Testis (tissue), 3 donors: Measurements from ENCODE around the gene SLC26A9. TPM values are rescaled to one million over a fixed set of nuclear protein-coding genes. Genes with fewer than 3 reads are reported as not detected.

Experiments
- DNase-seq: peaks from one replicate; pipeline ENCODE4 v3.0.0-alpha.2; 2019
- H3K27ac ChIP-seq, 2 donors: fragments of 200-600 bp; sonication (generic); one replicate each; pipeline ENCODE4 v1.5.1; 2019
- H3K27me3 ChIP-seq: fragments of 200-600 bp; sonication (generic); one replicate; pipeline ENCODE4 v1.5.1; 2019
- H3K36me3 ChIP-seq: fragments of 200-600 bp; sonication (generic); one replicate; pipeline ENCODE4 v1.5.1; 2017; ENCODE audit warnings: low read depth; ENCODE audit errors: missing control alignments
- H3K4me1 ChIP-seq: fragments of 200-600 bp; sonication (generic); one replicate; pipeline ENCODE4 v1.5.1; 2019
- H3K4me3 ChIP-seq, 2 donors: fragments of 200-600 bp; sonication (generic); one replicate each; pipeline ENCODE4 v1.5.1; 2017 to 2019
- H3K9me3 ChIP-seq: fragments of 200-600 bp; sonication (generic); one replicate; pipeline ENCODE4 v1.5.1; 2017
- CTCF ChIP-seq, 3 experiments: fragments of 450-650 bp in 2 of 3; fragments of 200-600 bp in 1 of 3; sonication (generic) in 1 of 3; IDR thresholded peaks; one replicate each; pipeline ENCODE4 v1.5.1; 2016 to 2019; ENCODE audit warnings: antibody characterized with exemption in 3 of 3, mild to moderate bottlenecking in 2 of 3, moderate library complexity in 1 of 3
- POLR2A ChIP-seq: fragments of 450-650 bp; IDR thresholded peaks from one replicate; pipeline ENCODE4 v1.6.1; 2017; ENCODE audit warnings: antibody characterized with exemption, mild to moderate bottlenecking, moderate library complexity
- WGBS, 2 donors: methylation state at CpG; one replicate each; pipeline ENCODE4 v1.1.5; 2018; 5-methylcytosine and 5-hydroxymethylcytosine counted together
- intact Hi-C: fragments of 100-400 bp; cut with DNase I; formaldehyde crosslinking; loops from one replicate; pipeline ENCODE4 v1.15.1; 2023; ENCODE audit warnings: low total_unique reads
- polyA plus RNA-seq: library from polyadenylated mRNA; stranded (reverse); fragments of 350-450 nt; fragmentation: Illumina TruSeq; extraction: RNeasy Lipid Tissue Mini Kit (QIAGEN cat#74804); gene quantifications from one replicate; pipeline ENCODE4 v1.2.3, GENCODE V29; 2014; ENCODE audit warnings: low read depth, low replicate concordance; ENCODE audit not compliant: insufficient read depth
- total RNA-seq, 2 donors: library from RNA; depleted of rRNA; stranded (reverse); fragments of >200 nt; gene quantifications; one replicate each; pipeline ENCODE4 v1.2.3, GENCODE V29; 2016

Gene SLC26A9
- total and polyA plus RNA-seq, 3 donors from 2014 or later, result 0.24 to 0.43 (median 0.26) TPM

GRCh38 chr1:205933671-205934618 is 9.3 kb downstream of the SLC26A9 start:
- H3K36me3 ChIP-seq, result no peaks in the 10 kb centered on the region
- TF ChIP-seq POLR2A, result no peak
- no peak for TF ChIP-seq CTCF (IDR thresholded peaks at IDR 0.05)
- H3K4me1 ChIP-seq, result no peaks in the 10 kb centered on the region
- intact Hi-C loops, result no loop called here
- WGBS, 2 donors, result 82% methylated on average over 7 of the region's 7 CpGs
- no peak overlapping the region for H3K4me3 ChIP-seq
- H3K27me3 ChIP-seq, result no peaks in the 10 kb centered on the region
- H3K27ac ChIP-seq, result no peak overlapping the region
- no peaks in the 10 kb centered on the region for H3K9me3 ChIP-seq
- DNase-seq, result no peak

- Histone ChIP-seq H3K27me3 (no peaks in the 10 kb centered on the region), H3K4me1 (no peaks in the 10 kb centered on the region), H3K9me3 (no peaks in the 10 kb centered on the region), H3K36me3 (no peaks in the 10 kb centered on the region), H3K27ac (no peak overlapping the region), H3K4me3 (no peak overlapping the region)
- TF ChIP-seq POLR2A, result no peak
- no peak for TF ChIP-seq CTCF (IDR thresholded peaks at IDR 0.05)
- DNase-seq, result no peak
- WGBS, 2 donors, result 66% methylated on average over 6 of the region's 6 CpGs
- intact Hi-C loops, result no loop called here
Measured at GRCh38 chr1:205932776-205933175, 10.5 kb downstream of the SLC26A9 start.

GRCh38 chr1:205930799-205931281 is 12.4 kb downstream of the SLC26A9 start:
- no peak overlapping the region for H3K27ac ChIP-seq
- H3K27me3 ChIP-seq, result no peaks in the 10 kb centered on the region
- WGBS, 2 donors, result 48 to 56% methylated on average over 4 of the region's 4 CpGs
- H3K4me3 ChIP-seq, result no peak overlapping the region
- DNase-seq, result no peak
- H3K9me3 ChIP-seq, result no peaks in the 10 kb centered on the region
- TF ChIP-seq POLR2A (no peak), CTCF (IDR thresholded peaks at IDR 0.05) (no peak)
- no peaks in the 10 kb centered on the region for H3K36me3 ChIP-seq
- intact Hi-C loops, result no loop called here
- H3K4me1 ChIP-seq, result no peaks in the 10 kb centered on the region

GRCh38 chr1:205930195-205930577 is 13.1 kb downstream of the SLC26A9 start:
- intact Hi-C loops, result no loop called here
- Histone ChIP-seq H3K4me1 (no peaks in the 10 kb centered on the region), H3K4me3 (no peak overlapping the region), H3K36me3 (no peaks in the 10 kb centered on the region), H3K9me3 (no peaks in the 10 kb centered on the region), H3K27me3 (no peaks in the 10 kb centered on the region), H3K27ac (no peak overlapping the region)
- no peak for DNase-seq
- no peak for TF ChIP-seq CTCF (IDR thresholded peaks at IDR 0.05)
- TF ChIP-seq POLR2A, result no peak
- 94 to 100% methylated on average over 1 of the region's 1 CpG for WGBS, 2 donors
